SKM-1 (cell line): Measurements from ENCODE around the gene GHRHR.

Experiments used
- DNase-seq: peaks from one replicate; lab custom pipeline; 2025; ENCODE audit not compliant: unreplicated experiment; lab: John Stamatoyannopoulos, UW

Gene GHRHR

GRCh38 chr7:30983914-30984247, 20.1 kb downstream of the GHRHR start:
- no peak for DNase-seq

GRCh38 chr7:30984359-30985107, 20.8 kb downstream of the GHRHR start:
- DNase-seq, result no peak

GRCh38 chr7:30985756-30986155, 22.0 kb downstream of the GHRHR start:
- no peak for DNase-seq

- DNase-seq, result no peak
Measured at GRCh38 chr7:30986331-30986730, 22.6 kb downstream of the GHRHR start.

- DNase-seq, result no peak
Measured at GRCh38 chr7:30986738-30987137, 23.0 kb downstream of the GHRHR start.

- DNase-seq, result no peak
Measured at GRCh38 chr7:30987178-30987577, 23.4 kb downstream of the GHRHR start.

GRCh38 chr7:30987936-30988335, 24.2 kb downstream of the GHRHR start:
- DNase-seq, result no peak

- DNase-seq, result no peak
Measured at GRCh38 chr7:30988351-30989005, 24.7 kb downstream of the GHRHR start.

- no peak for DNase-seq
Measured at GRCh38 chr7:30989008-30989823, 25.5 kb downstream of the GHRHR start.

- no peak for DNase-seq
Measured at GRCh38 chr7:30989824-30990672, 26.3 kb downstream of the GHRHR start.

- no peak for DNase-seq
Measured at GRCh38 chr7:30990673-30991170, 27.0 kb downstream of the GHRHR start.

GRCh38 chr7:30992414-30992813, 28.7 kb downstream of the GHRHR start:
- no peak for DNase-seq

GRCh38 chr7:30994206-30995100, 30.7 kb downstream of the GHRHR start:
- no peak for DNase-seq

- DNase-seq, result no peak
Measured at GRCh38 chr7:30995536-30995935, 31.8 kb downstream of the GHRHR start.

- DNase-seq, result peak; percentile 51
Measured at GRCh38 chr7:30996256-30996655, 32.5 kb downstream of the GHRHR start.

GRCh38 chr7:30996883-30997282, 33.1 kb downstream of the GHRHR start:
- DNase-seq, result no peak

- DNase-seq, result no peak
Measured at GRCh38 chr7:30997316-30997715, 33.6 kb downstream of the GHRHR start.

- DNase-seq, result no peak
Measured at GRCh38 chr7:30998180-30998579, 34.4 kb downstream of the GHRHR start.

- peak; percentile 79 for DNase-seq
Measured at GRCh38 chr7:31000161-31000693, 36.5 kb downstream of the GHRHR start.

GRCh38 chr7:31000779-31001178, 37.0 kb downstream of the GHRHR start:
- no peak for DNase-seq
